Loucy (cell line): ENCODE measurements around the gene AHNAK.

Experiments
- EZH2phosphoT487 ChIP-seq: fragments of 200-600 bp; IDR thresholded peaks from 2 replicates; pipeline ENCODE4 v1.6.1; 2018; ENCODE audit warnings: antibody characterized with exemption, mild to moderate bottlenecking, moderate library complexity, borderline replicate concordance
- TF ChIP-seq, protein P1 (sequence below): fragments of 200-600 bp; sonication (generic); conservative IDR thresholded peaks from 2 replicates; pipeline ENCODE4 v1.5.1; 2014; ENCODE audit warnings: mild to moderate bottlenecking, antibody characterized with exemption, low read length

- TF ChIP-seq, protein P1, sequence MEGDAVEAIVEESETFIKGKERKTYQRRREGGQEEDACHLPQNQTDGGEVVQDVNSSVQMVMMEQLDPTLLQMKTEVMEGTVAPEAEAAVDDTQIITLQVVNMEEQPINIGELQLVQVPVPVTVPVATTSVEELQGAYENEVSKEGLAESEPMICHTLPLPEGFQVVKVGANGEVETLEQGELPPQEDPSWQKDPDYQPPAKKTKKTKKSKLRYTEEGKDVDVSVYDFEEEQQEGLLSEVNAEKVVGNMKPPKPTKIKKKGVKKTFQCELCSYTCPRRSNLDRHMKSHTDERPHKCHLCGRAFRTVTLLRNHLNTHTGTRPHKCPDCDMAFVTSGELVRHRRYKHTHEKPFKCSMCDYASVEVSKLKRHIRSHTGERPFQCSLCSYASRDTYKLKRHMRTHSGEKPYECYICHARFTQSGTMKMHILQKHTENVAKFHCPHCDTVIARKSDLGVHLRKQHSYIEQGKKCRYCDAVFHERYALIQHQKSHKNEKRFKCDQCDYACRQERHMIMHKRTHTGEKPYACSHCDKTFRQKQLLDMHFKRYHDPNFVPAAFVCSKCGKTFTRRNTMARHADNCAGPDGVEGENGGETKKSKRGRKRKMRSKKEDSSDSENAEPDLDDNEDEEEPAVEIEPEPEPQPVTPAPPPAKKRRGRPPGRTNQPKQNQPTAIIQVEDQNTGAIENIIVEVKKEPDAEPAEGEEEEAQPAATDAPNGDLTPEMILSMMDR = no peak
- TF ChIP-seq EZH2phosphoT487 = no peak
Observed at GRCh38 chr11:62400760-62401159, 145.8 kb downstream of the AHNAK start.
